ENCODE results near the gene QPCTL. TPM values are rescaled to one million over a fixed set of nuclear protein-coding genes. Genes with fewer than 3 reads are reported as not detected.
"Not testable (repeated sequence)": the region's sequence is repeated elsewhere in the genome, so short reads cannot be mapped to it uniquely, and the experiment has no call there.

QPCTL gene
- total RNA-seq, 1 donor from 2014 or later: 2.6 TPM

GRCh38 chr19:45670670-45671453, 21.6 kb upstream of the QPCTL start:
- intact Hi-C loops (cut with DNase I): no loop called here
- peak; percentile 80 for DNase-seq (ENCODE audit: low spot score)

DNA sequence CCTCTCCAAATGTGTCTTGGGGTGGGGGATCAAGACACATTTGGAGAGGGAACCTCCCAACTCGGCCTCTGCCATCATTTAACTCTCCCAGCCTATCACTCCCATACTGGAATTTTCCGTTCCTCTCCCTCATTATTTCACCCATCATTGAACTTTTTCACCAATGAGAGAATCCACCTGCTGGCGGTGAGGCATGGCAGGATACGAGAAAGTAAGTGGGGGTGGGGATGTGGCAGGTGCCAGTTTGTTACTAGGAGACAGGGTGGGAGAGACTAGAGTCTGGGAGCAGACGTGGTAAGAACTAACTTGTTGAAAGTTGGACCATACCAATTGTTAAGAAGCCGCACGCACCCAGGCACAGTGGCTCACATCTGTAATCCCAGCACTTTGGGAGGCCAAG, 17.5 kb upstream of the QPCTL start:
- intact Hi-C loops (cut with DNase I): no loop called here
- DNase-seq (ENCODE audit: low spot score): no peak

DNA sequence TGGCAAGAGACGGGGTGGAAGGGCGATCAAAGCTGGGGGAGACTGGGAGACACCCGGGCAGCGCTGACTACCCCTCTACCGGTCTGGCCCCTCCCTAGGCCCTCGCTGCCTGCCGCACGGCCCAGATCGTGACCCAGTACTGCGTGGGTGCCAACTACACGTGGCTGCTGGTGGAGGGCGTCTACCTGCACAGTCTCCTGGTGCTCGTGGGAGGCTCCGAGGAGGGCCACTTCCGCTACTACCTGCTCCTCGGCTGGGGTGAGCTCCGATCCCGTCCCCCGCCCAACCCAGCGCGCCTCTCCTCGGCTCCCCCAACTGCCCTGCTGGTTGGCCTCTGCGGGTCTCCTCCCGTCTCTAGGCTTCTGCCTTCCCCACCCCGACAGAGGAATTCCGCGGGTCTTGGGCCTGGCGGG, 15.6 kb upstream of the QPCTL start:
- no peak for DNase-seq (ENCODE audit: low spot score)
- intact Hi-C loops (cut with DNase I): no loop called here

DNA sequence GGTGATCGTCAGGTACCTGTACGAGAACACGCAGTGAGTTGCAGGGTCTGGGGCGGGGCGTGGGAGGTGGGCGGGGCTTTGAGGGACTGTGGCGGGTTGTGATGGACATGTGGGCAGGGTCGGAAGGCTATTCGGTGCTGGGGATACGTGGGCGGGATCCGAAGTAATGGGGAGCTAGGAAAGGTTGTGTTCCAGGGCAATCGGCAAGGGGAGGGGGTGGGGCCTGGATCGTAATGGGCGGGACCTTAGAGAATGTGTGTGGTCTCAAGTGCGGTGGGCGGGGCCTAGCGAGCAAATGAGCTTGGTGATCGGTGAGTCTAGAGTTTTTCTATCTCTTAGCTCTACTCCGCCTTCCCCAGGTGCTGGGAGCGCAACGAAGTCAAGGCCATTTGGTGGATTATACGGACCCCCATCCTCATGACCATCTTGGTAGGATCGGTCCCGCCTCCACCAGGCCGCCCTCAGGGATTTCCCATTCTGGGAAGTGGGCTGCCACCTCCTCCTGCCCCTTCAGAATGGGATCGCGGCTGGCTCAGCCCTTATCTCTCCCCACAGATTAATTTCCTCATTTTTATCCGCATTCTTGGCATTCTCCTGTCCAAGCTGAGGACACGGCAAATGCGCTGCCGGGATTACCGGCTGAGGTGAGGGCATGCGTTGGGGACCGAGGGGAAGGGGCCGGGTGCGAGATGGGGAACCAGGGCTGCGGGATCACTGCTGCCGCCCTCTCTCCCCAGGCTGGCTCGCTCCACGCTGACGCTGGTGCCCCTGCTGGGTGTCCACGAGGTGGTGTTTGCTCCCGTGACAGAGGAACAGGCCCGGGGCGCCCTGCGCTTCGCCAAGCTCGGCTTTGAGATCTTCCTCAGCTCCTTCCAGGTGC, 14.9 kb upstream of the QPCTL start:
- intact Hi-C loops (cut with DNase I): no loop called here

GRCh38 chr19:45681391-45682015, 11.0 kb upstream of the QPCTL start:
- intact Hi-C loops (cut with DNase I): no loop called here
- peak; percentile 94 for DNase-seq (ENCODE audit: low spot score)

More for the DNA sequence above, 14.9 kb upstream of the QPCTL start:
- no peak for DNase-seq (ENCODE audit: low spot score)

DNA sequence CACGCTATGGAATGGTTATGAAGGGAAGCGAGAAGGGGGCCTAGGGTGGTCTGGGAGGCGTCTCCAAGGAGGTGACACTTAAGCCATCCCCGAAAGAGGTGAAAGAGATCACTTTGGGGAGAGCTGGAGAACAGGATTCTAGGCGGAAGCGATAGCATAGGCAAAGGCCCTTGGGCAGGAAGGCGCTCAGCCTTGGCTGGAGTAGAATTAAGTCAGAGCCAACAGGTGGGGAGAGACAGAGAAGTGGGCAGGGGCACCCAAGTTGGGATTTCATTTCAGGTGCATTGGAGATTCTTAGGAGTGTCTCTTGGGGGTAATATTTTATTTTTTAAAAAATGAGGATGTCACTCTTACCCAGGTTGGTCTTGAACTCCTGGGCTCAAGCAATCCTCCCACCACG, 10.3 kb upstream of the QPCTL start:
- no peak for DNase-seq (ENCODE audit: low spot score)
- intact Hi-C loops (cut with DNase I): no loop called here

GRCh38 chr19:45682908-45683307, 9.6 kb upstream of the QPCTL start:
- intact Hi-C loops (cut with DNase I): no loop called here
- no peak for DNase-seq (ENCODE audit: low spot score)

- DNase-seq (ENCODE audit: low spot score); intact Hi-C loops (cut with DNase I): not testable (repeated sequence)
Measured at GRCh38 chr19:45685045-45685444, 7.4 kb upstream of the QPCTL start.

- DNase-seq (ENCODE audit: low spot score): no peak
- intact Hi-C loops (cut with DNase I): no loop called here
Measured at GRCh38 chr19:45687599-45687998, 4.9 kb upstream of the QPCTL start.

GRCh38 chr19:45691516-45692186, 815 bp upstream of the QPCTL start, which contains the start of gene SNRPD2:
Gene SNRPD2, minus strand, starts transcription at chr19:45691953. Its CDS starts 65 bp downstream, at chr19:45691888.
- intact Hi-C loops (cut with DNase I): loop anchor here (2.0 to 5.0 kb wide), 3 partner anchors 25 to 77 kb away; partner anchors contain the start of genes FBXO46, MEIOSIN and SIX5
- peak; percentile 97 for DNase-seq (ENCODE audit: low spot score)

DNA sequence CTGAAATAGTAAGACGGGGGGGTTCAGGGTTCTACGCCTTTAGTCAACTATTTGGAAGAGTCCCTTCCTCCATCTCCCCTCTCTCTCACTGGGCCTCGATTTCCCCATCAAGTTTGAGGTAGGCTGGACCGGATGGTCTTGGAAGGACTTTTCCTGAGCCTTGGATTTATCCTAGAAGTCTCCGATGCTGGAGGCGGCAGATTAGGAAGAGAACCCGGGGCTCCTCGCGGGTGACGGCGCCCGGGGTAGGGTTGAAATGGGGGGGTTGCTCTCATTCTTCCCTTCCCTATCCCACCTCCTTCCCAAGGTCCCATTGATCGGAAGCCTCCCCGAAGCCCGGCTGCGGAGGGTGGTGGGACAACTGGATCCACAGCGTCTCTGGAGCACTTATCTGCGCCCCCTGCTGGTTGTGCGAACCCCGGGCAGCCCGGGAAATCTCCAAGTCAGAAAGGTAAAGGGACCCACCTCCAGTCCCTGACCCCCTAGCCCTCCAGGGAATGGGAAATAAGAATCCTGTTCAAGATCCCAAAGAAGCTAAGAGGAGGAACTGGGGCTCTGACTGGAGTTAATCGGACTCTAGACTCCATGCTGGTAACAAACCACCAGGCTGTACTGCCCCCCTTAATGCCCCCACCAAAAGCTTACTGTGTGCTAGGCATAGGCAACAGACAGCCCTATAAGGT, 781 bp downstream of the QPCTL start:
- peak; percentile 87 for DNase-seq (ENCODE audit: low spot score)
- intact Hi-C loops (cut with DNase I): loop anchor here (2.0 to 5.0 kb wide), 3 partner anchors 24 to 76 kb away; partner anchors contain the start of genes FBXO46, MEIOSIN and SIX5

DNA sequence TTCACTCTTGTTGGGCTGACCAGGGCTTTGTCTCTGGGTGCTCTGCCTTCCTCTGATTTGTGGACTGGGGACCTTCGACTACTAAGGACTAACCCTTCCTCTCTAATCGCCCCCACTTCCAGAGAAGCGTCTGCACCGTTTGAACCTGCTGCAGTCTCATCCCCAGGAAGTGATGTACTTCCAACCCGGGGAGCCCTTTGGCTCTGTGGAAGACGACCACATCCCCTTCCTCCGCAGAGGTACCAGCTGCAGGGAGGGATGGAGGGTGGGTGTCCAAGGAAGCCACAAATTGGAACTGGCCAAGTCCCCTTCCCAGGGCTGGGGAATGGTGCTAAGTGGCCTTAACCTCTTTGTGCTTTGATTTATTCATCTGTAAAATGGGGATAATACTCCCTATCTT, 9.2 kb downstream of the QPCTL start:
- intact Hi-C loops (cut with DNase I): no loop called here
- no peak for DNase-seq (ENCODE audit: low spot score)

DNA sequence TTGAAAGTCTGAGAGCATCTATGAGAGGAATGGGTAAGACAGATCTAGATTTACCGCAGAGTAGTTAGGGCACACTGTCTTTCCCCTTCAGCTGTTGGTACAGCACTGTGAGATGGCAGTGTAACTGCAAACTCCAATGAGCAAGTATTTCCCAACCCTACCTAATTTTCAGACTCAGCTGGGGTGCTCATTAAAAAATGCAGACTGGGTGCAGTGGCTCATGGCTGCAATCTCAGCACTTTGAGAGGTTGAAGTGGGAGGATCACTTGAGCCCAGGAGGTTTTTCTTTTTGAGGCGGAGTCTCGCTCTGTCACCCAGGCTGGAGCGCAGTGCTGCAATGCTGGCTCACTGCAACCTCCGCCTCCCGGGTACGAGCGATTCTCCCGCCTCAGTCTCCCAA, 12.6 kb downstream of the QPCTL start:
- intact Hi-C loops (cut with DNase I): no loop called here
- DNase-seq (ENCODE audit: low spot score): no peak

- intact Hi-C loops (cut with DNase I): no loop called here
Measured at GRCh38 chr19:45705710-45706415, 13.4 kb downstream of the QPCTL start.

GRCh38 chr19:45710356-45711130, 18.1 kb downstream of the QPCTL start:
- intact Hi-C loops (cut with DNase I): no loop called here
- DNase-seq (ENCODE audit: low spot score): no peak

More at GRCh38 chr19:45705710-45706415, 13.4 kb downstream of the QPCTL start:
- DNase-seq (ENCODE audit: low spot score): no peak

DNA sequence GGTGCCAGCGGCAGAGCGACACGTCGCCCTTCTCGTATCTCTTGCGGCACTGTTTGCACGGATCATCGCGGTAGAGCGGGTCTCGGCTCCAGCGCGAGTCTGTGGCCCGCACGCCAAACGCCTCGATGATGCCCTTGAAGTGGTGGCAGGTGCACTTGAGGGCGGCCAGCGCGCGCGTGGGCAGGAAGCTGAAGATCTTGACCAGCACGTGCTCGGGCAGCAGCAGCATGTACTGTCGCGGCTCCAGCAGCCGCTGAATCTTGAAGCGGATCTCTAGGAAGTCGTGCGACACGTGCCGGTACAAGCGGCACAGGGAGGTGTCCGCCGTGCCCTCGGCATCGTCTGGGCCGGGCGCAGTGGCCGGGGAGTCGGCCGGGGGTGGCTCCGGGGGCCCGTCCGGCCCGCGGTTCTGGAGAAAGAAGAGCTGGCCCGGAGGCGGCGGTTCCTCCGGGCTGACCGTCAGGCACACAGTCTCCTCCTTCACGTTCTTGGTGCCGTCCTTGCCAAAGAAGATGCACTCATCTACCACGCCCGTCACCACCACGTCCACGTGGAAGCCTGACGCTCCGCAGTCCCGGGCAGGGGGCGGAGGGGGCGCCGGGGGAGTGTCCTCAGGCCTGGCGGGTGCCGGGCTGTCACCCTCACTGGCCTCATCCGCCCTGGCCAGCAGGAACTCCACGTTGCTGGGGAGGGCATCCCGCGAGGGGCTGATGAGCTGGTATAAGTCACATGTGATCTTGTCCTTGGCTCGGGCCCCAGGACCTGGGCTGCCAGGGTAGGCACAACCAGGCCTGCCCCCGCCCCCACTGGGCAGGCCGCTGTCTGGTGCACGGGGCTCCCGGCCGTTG, 19.6 kb downstream of the QPCTL start:
- no peak for DNase-seq (ENCODE audit: low spot score)
- intact Hi-C loops (cut with DNase I): no loop called here

- no peak for DNase-seq (ENCODE audit: low spot score)
- intact Hi-C loops (cut with DNase I): no loop called here
Measured at GRCh38 chr19:45712699-45713067, 20.2 kb downstream of the QPCTL start.

Measured in cardiac septum (tissue), 1 donor.